CD4-positive, alpha-beta T cell treated with Interleukin-17A for 1 hour (primary cell): ENCODE data around the gene ADGRF1.
"Not testable (repeated sequence)": the region's sequence is repeated elsewhere in the genome, so short reads cannot be mapped to it uniquely, and the experiment has no call there.

ENCODE experiments used
- DNase-seq: peaks from one replicate; pipeline ENCODE4 v3.0.0-alpha.2; 2020

The ADGRF1 gene

GRCh38 chr6:47019941-47020340 is 22.2 kb downstream of the ADGRF1 start:
- no peak for DNase-seq

GRCh38 chr6:47016909-47017308 is 25.2 kb downstream of the ADGRF1 start:
- no peak for DNase-seq

GRCh38 chr6:47016261-47016660 is 25.9 kb downstream of the ADGRF1 start:
- DNase-seq, result no peak

GRCh38 chr6:47014401-47014800 is 27.7 kb downstream of the ADGRF1 start:
- no peak for DNase-seq

- DNase-seq, result no peak
Measured at GRCh38 chr6:47009583-47009982, 32.5 kb downstream of the ADGRF1 start.

- DNase-seq, result no peak
Measured at GRCh38 chr6:47008397-47008763, 33.8 kb downstream of the ADGRF1 start.

GRCh38 chr6:47007657-47008396 is 34.3 kb downstream of the ADGRF1 start:
- DNase-seq, result no peak

- no peak for DNase-seq
Measured at GRCh38 chr6:47005486-47005885, 36.6 kb downstream of the ADGRF1 start.

GRCh38 chr6:47004463-47004862 is 37.7 kb downstream of the ADGRF1 start:
- no peak for DNase-seq

- DNase-seq, result no peak
Measured at GRCh38 chr6:47000842-47001241, 41.3 kb downstream of the ADGRF1 start.

GRCh38 chr6:46998436-46999017 is 43.6 kb downstream of the ADGRF1 start:
- DNase-seq, result no peak

- no peak for DNase-seq
Measured at GRCh38 chr6:46997646-46998045, 44.5 kb downstream of the ADGRF1 start.

GRCh38 chr6:46996860-46997641 is 45.1 kb downstream of the ADGRF1 start:
- DNase-seq, result no peak

GRCh38 chr6:46994933-46995332 is 47.2 kb downstream of the ADGRF1 start:
- DNase-seq, result no peak

GRCh38 chr6:46993846-46994245 is 48.3 kb downstream of the ADGRF1 start:
- no peak for DNase-seq

- DNase-seq, result not testable (repeated sequence)
Measured at GRCh38 chr6:46992391-46992790, 49.7 kb downstream of the ADGRF1 start.

- DNase-seq, result not testable (repeated sequence)
Measured at GRCh38 chr6:46990818-46991510, 51.2 kb downstream of the ADGRF1 start.

GRCh38 chr6:46990031-46990644 is 52.0 kb downstream of the ADGRF1 start:
- no peak for DNase-seq

- DNase-seq, result no peak
Measured at GRCh38 chr6:46989398-46989797, 52.7 kb downstream of the ADGRF1 start.

- no peak for DNase-seq
Measured at GRCh38 chr6:46985943-46986342, 56.2 kb downstream of the ADGRF1 start.

GRCh38 chr6:46983007-46983411 is 59.1 kb downstream of the ADGRF1 start:
- DNase-seq, result no peak

- no peak for DNase-seq
Measured at GRCh38 chr6:46979206-46979605, 62.9 kb downstream of the ADGRF1 start.

GRCh38 chr6:46974786-46975185 is 67.3 kb downstream of the ADGRF1 start:
- no peak for DNase-seq
